Measurements from ENCODE around the gene DCST1.

GRCh38 chr1:155037043-155037442 lies 3.4 kb downstream of the DCST1 start:
- no peak for TF ChIP-seq CTCF (IDR thresholded peaks at IDR 0.05; ENCODE audit: insufficient read depth, low read length)
- TF ChIP-seq GABPA (IDR thresholded peaks at IDR 0.05; ENCODE audit: low read depth): no peak
- TF ChIP-seq, protein P1, sequence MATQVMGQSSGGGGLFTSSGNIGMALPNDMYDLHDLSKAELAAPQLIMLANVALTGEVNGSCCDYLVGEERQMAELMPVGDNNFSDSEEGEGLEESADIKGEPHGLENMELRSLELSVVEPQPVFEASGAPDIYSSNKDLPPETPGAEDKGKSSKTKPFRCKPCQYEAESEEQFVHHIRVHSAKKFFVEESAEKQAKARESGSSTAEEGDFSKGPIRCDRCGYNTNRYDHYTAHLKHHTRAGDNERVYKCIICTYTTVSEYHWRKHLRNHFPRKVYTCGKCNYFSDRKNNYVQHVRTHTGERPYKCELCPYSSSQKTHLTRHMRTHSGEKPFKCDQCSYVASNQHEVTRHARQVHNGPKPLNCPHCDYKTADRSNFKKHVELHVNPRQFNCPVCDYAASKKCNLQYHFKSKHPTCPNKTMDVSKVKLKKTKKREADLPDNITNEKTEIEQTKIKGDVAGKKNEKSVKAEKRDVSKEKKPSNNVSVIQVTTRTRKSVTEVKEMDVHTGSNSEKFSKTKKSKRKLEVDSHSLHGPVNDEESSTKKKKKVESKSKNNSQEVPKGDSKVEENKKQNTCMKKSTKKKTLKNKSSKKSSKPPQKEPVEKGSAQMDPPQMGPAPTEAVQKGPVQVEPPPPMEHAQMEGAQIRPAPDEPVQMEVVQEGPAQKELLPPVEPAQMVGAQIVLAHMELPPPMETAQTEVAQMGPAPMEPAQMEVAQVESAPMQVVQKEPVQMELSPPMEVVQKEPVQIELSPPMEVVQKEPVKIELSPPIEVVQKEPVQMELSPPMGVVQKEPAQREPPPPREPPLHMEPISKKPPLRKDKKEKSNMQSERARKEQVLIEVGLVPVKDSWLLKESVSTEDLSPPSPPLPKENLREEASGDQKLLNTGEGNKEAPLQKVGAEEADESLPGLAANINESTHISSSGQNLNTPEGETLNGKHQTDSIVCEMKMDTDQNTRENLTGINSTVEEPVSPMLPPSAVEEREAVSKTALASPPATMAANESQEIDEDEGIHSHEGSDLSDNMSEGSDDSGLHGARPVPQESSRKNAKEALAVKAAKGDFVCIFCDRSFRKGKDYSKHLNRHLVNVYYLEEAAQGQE (IDR thresholded peaks at IDR 0.05; ENCODE audit: insufficient replicate concordance, low read depth): no peak
